CD8-positive, alpha-beta memory T cell (primary cell): ENCODE data around the gene SZT2. TPM values are rescaled to one million over a fixed set of nuclear protein-coding genes. Genes with fewer than 3 reads are reported as not detected.
A peak's percentile ranks its signal among the peaks of the same experiment; 100 is the strongest.
"Not testable (repeated sequence)": the region's sequence is repeated elsewhere in the genome, so short reads cannot be mapped to it uniquely, and the experiment has no call there.

Experiments
- CTCF ChIA-PET: fragments of 350-600 bp; sonication (Branson Sonifier 250); formaldehyde crosslinking; loops from one replicate; lab custom pipeline; 2021; ENCODE audit warnings: antibody characterized with exemption; lab: Charles Lee
- POLR2A ChIA-PET: fragments of 350-600 bp; sonication (Branson Sonifier 250); formaldehyde crosslinking; loops from one replicate; lab custom pipeline; 2021; ENCODE audit warnings: antibody characterized with exemption; lab: Charles Lee
- DNase-seq, 5 donors: peaks; one replicate each; pipeline versions ENCODE4 v3.0.0 to v3.0.0-alpha.2; 2020 to 2022; ENCODE audit warnings: mixed read lengths in 1 of 5
- H3K27ac ChIP-seq: one replicate; pipeline ENCODE4 v1.7.0; 2013; ENCODE audit warnings: low read depth, mild to moderate bottlenecking, low read length, moderate library complexity
- H3K27me3 ChIP-seq: 2 replicates; pipeline ENCODE4 v1.7.0; 2013; ENCODE audit warnings: low read length, mild to moderate bottlenecking; ENCODE audit not compliant: insufficient read depth, poor library complexity, severe bottlenecking
- H3K36me3 ChIP-seq: 2 replicates; pipeline ENCODE4 v1.7.0; 2013; ENCODE audit warnings: mild to moderate bottlenecking, low read length, moderate library complexity; ENCODE audit not compliant: insufficient read depth
- H3K4me1 ChIP-seq: 2 replicates; pipeline ENCODE4 v1.7.0; 2013; ENCODE audit warnings: mild to moderate bottlenecking, low read length, moderate library complexity; ENCODE audit not compliant: insufficient read depth
- H3K4me3 ChIP-seq: 2 replicates; pipeline ENCODE4 v1.7.0; 2013; ENCODE audit warnings: mild to moderate bottlenecking, low read length
- H3K9me3 ChIP-seq: 2 replicates; pipeline ENCODE4 v1.7.0; 2013; ENCODE audit warnings: mild to moderate bottlenecking, low read length
- H3K27ac Mint-ChIP-seq, 8 donors: one replicate each; pipeline ENCODE4 v1.8.0; 2020 to 2021; ENCODE audit warnings: mixed read lengths in 8 of 8, mild to moderate bottlenecking in 6 of 8, inconsistent platforms in 3 of 8, moderate library complexity in 3 of 8
- H3K27me3 Mint-ChIP-seq, 2 donors: one replicate each; pipeline ENCODE4 v1.8.0; 2020 to 2021; ENCODE audit warnings: mixed read lengths in 2 of 2, mild to moderate bottlenecking in 1 of 2, moderate library complexity in 1 of 2
- H3K36me3 Mint-ChIP-seq, 3 donors: one replicate each; pipeline ENCODE4 v1.8.0; 2020 to 2021; ENCODE audit warnings: mixed read lengths in 3 of 3, inconsistent platforms in 1 of 3, mild to moderate bottlenecking in 1 of 3
- H3K4me1 Mint-ChIP-seq, 3 donors: one replicate each; pipeline ENCODE4 v1.8.0; 2020 to 2021; ENCODE audit warnings: mixed read lengths in 3 of 3, inconsistent platforms in 1 of 3, mild to moderate bottlenecking in 1 of 3
- H3K4me3 Mint-ChIP-seq, 7 donors: one replicate each; pipeline ENCODE4 v1.8.0; 2020 to 2021; ENCODE audit warnings: mixed read lengths in 7 of 7, mild to moderate bottlenecking in 6 of 7, moderate library complexity in 4 of 7, inconsistent platforms in 2 of 7
- H3K9me3 Mint-ChIP-seq, 5 donors: one replicate each; pipeline ENCODE4 v1.8.0; 2020 to 2022; ENCODE audit warnings: mixed read lengths in 5 of 5, mild to moderate bottlenecking in 3 of 5, moderate library complexity in 2 of 5, inconsistent platforms in 1 of 5
- polyA plus RNA-seq: library from polyadenylated mRNA; unstranded; fragments of 300-500 nt; fragmentation: Illumina TruSeq; gene quantifications from one replicate; pipeline ENCODE4 v1.2.3, GENCODE V29; 2021
- total RNA-seq, 2 experiments: library from RNA; stranded (reverse); gene quantifications; one replicate each; pipeline ENCODE4 v1.2.3, GENCODE V29; 2021

Gene SZT2
- total and polyA plus RNA-seq, 3 experiments from 2014 or later = 7.2 to 35.1 (median 34.4) TPM

GRCh38 chr1:43484367-43484766 is 94.7 kb downstream of the SZT2 start:
- no peak overlapping the region for H3K4me3 Mint-ChIP-seq
- Histone ChIP-seq H3K36me3 (no peaks in the 10 kb centered on the region), H3K9me3 (no peaks in the 10 kb centered on the region), H3K27ac (no peak overlapping the region), H3K27me3 (no peaks in the 10 kb centered on the region), H3K4me3 (no peak overlapping the region), H3K4me1 (no peaks in the 10 kb centered on the region)
- H3K9me3 Mint-ChIP-seq = peaks cover 18 to 22% (median 19%) of the 10 kb centered on the region in 5 donors
- H3K27me3 Mint-ChIP-seq = peaks cover 10% of the 10 kb centered on the region in 2 donors
- ChIA-PET POLR2A (no interaction called here), CTCF (no interaction called here)
- no peak overlapping the region for H3K27ac Mint-ChIP-seq
- no peak for DNase-seq
- peaks cover 0 to 13% (median 4%) of the 10 kb centered on the region in 3 donors for H3K36me3 Mint-ChIP-seq
- peaks cover 2 to 7% (median 5%) of the 10 kb centered on the region in 3 donors for H3K4me1 Mint-ChIP-seq

DNA sequence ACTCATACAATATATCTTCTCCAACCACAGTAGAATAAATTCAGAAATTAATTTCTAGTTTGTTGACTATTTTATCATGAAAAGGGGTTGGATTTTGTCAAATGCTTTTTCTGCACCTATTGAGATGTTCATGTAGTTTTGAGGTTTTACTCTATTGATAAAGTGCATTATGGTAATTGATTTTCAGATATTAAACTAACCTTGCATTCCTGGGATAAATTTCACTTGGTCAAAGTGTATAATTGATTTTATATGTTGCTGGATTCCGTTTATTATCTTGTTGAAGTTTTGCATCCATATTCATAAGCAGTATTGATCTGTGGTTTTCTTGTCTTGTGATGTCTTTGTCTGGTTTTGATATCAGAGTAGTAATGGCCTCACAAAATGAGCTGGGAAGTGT is 98.5 kb downstream of the SZT2 start:
- ChIA-PET POLR2A (no interaction called here), CTCF (no interaction called here)
- no peak overlapping the region for H3K4me3 Mint-ChIP-seq
- H3K27ac Mint-ChIP-seq = no peak overlapping the region
- H3K36me3 Mint-ChIP-seq = peaks cover 2 to 32% (median 6%) of the 10 kb centered on the region in 3 donors
- H3K27me3 Mint-ChIP-seq = peaks cover 11% of the 10 kb centered on the region in 2 donors
- Histone ChIP-seq H3K4me1 (no peaks in the 10 kb centered on the region), H3K27ac (no peak overlapping the region), H3K36me3 (no peaks in the 10 kb centered on the region), H3K9me3 (no peaks in the 10 kb centered on the region), H3K27me3 (no peaks in the 10 kb centered on the region), H3K4me3 (no peak overlapping the region)
- H3K4me1 Mint-ChIP-seq = no peaks in the 10 kb centered on the region
- peaks cover 33 to 49% (median 39%) of the 10 kb centered on the region in 5 donors for H3K9me3 Mint-ChIP-seq
- no peak for DNase-seq

- Mint-ChIP-seq H3K9me3 (peaks cover 33 to 49% (median 39%) of the 10 kb centered on the region in 5 donors), H3K4me3 (no peak overlapping the region), H3K36me3 (peaks cover 2 to 31% (median 6%) of the 10 kb centered on the region in 3 donors), H3K4me1 (no peaks in the 10 kb centered on the region), H3K27me3 (peaks cover 17 to 19% of the 10 kb centered on the region in 2 donors), H3K27ac (no peak overlapping the region)
- no peak for DNase-seq
- ChIA-PET POLR2A (interaction anchor here (0.6 kb wide), 1 partner anchor 36 kb away, joined by 5 read pairs; no protein-coding TSS in a partner anchor), CTCF (no interaction called here)
- no peaks in the 10 kb centered on the region for H3K4me1 ChIP-seq
- no peak overlapping the region for H3K27ac ChIP-seq
- H3K4me3 ChIP-seq = no peak overlapping the region
- H3K27me3 ChIP-seq = no peaks in the 10 kb centered on the region
- H3K9me3 ChIP-seq = no peaks in the 10 kb centered on the region
- H3K36me3 ChIP-seq = no peaks in the 10 kb centered on the region
These were observed 101.4 kb downstream of the SZT2 start for GRCh38 chr1:43491061-43491460.

DNA sequence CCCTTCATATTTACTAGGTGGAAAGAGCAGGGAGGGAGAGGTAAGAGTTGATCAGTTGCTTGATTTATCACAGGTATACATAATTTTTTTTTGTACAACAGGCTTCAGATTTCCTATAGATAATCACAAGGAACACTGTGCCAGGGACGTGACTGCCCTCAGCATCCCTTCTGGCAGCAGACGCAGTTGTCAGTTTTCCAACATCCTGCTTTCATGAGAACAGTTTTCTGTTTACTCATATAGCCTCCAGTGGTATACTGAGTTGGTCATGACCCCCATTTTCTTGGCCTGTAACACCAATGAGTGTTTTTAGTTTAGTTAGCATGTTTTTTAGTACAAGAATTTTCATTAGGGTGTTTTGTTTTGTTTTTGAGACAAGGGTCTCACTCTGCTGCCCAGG is 103.1 kb downstream of the SZT2 start:
- Histone ChIP-seq H3K36me3 (no peaks in the 10 kb centered on the region), H3K4me1 (no peaks in the 10 kb centered on the region), H3K4me3 (no peak overlapping the region), H3K9me3 (no peaks in the 10 kb centered on the region), H3K27ac (no peak overlapping the region), H3K27me3 (no peaks in the 10 kb centered on the region)
- H3K27me3 Mint-ChIP-seq = peaks cover 17 to 29% of the 10 kb centered on the region in 2 donors
- POLR2A ChIA-PET = no interaction called here
- no peaks in the 10 kb centered on the region for H3K4me1 Mint-ChIP-seq
- peaks cover 27 to 41% (median 32%) of the 10 kb centered on the region in 5 donors for H3K9me3 Mint-ChIP-seq
- no peak for DNase-seq
- no peak overlapping the region for H3K27ac Mint-ChIP-seq
- no peak overlapping the region for H3K4me3 Mint-ChIP-seq
- CTCF ChIA-PET = no interaction called here
- H3K36me3 Mint-ChIP-seq = peaks cover 2 to 24% (median 6%) of the 10 kb centered on the region in 3 donors

DNA sequence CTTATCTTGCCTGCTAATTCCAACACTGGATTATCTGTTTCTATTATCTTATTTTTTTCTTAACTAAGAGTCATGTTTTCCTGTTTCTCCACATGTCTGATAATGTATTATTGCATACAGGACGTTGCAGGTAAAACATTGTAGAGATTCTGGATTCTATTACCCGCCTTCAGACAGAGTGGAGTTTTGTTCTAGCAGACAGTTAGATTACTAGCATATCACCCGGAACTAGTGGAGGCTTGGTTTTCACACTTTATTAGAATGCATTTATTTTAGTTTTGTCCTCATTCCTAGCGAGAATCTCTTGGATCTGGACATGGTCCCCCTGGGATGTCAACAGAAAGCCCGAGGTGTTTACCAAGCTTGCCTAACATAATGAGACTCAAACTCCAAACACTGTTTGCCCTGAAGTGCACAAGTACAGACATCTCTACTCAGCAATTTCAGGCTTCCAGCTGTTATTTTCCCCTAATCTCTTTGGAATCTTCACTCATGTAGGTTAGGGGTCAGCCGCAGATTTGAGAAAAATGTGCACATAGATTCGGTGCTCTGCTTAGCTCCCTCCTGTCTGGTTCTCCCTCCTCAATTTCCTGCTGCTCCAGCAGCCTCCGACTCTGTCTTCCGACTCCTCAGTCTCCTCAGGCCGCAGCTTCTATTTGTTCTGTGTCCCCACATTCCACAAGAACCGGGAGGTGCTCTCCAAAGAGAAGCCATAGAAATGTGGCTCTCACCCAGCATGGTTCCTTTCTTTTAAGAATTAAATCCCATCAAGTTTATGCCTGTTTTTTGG is 104.2 kb downstream of the SZT2 start:
- no peaks in the 10 kb centered on the region for H3K36me3 ChIP-seq
- H3K27ac ChIP-seq = no peak overlapping the region
- Mint-ChIP-seq H3K9me3 (peaks cover 21 to 32% (median 24%) of the 10 kb centered on the region in 5 donors), H3K36me3 (peaks cover 2 to 18% (median 3%) of the 10 kb centered on the region in 3 donors), H3K27me3 (peaks cover 15 to 33% of the 10 kb centered on the region in 2 donors), H3K4me1 (no peaks in the 10 kb centered on the region), H3K27ac (no peak overlapping the region), H3K4me3 (peak overlapping the region in 1 of 7 donors; percentile 2)
- H3K27me3 ChIP-seq = no peaks in the 10 kb centered on the region
- no peaks in the 10 kb centered on the region for H3K4me1 ChIP-seq
- H3K9me3 ChIP-seq = no peaks in the 10 kb centered on the region
- ChIA-PET CTCF (no interaction called here), POLR2A (no interaction called here)
- H3K4me3 ChIP-seq = no peak overlapping the region
- DNase-seq = no peak

- DNase-seq = no peak
- CTCF ChIA-PET = no interaction called here
- Mint-ChIP-seq H3K9me3 (peaks cover 9 to 19% (median 12%) of the 10 kb centered on the region in 5 donors), H3K4me1 (no peaks in the 10 kb centered on the region), H3K36me3 (peaks cover 0 to 14% (median 0%) of the 10 kb centered on the region in 3 donors), H3K27me3 (peaks cover 13 to 38% of the 10 kb centered on the region in 2 donors), H3K4me3 (no peak overlapping the region), H3K27ac (no peak overlapping the region)
- POLR2A ChIA-PET = no interaction called here
- H3K4me3 ChIP-seq = no peak overlapping the region
- H3K9me3 ChIP-seq = no peaks in the 10 kb centered on the region
- no peaks in the 10 kb centered on the region for H3K4me1 ChIP-seq
- H3K36me3 ChIP-seq = no peaks in the 10 kb centered on the region
- no peak overlapping the region for H3K27ac ChIP-seq
- H3K27me3 ChIP-seq = no peaks in the 10 kb centered on the region
These were observed 105.5 kb downstream of the SZT2 start for GRCh38 chr1:43495204-43495603.

DNA sequence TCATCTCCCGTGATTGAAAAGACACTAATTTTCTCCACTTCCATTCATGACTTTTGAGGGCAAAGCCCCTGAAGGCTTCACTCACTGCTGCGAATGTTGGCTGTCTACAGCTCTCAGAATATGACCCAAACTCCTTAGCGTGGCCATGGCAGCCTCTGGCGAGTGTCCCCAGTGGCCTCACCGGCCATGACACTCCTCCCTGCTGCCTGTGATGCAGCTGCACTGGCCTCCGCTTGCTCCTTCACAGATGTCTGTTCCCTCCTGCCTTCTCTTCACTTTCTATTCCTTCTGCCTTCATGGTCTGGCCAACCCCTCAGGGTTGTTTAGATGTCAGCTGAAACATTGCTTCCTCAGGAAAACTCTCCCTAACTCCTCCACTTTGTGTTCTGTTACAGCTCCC is 110.2 kb downstream of the SZT2 start:
- no peak overlapping the region for H3K4me3 ChIP-seq
- H3K27me3 ChIP-seq = no peaks in the 10 kb centered on the region
- CTCF ChIA-PET = no interaction called here
- Mint-ChIP-seq H3K36me3 (no peaks in the 10 kb centered on the region), H3K4me1 (no peaks in the 10 kb centered on the region), H3K9me3 (no peaks in the 10 kb centered on the region), H3K4me3 (no peak overlapping the region), H3K27me3 (peaks cover 12 to 46% of the 10 kb centered on the region in 2 donors), H3K27ac (no peak overlapping the region)
- no peak for DNase-seq
- H3K4me1 ChIP-seq = no peaks in the 10 kb centered on the region
- H3K27ac ChIP-seq = no peak overlapping the region
- no peaks in the 10 kb centered on the region for H3K36me3 ChIP-seq
- no peaks in the 10 kb centered on the region for H3K9me3 ChIP-seq
- POLR2A ChIA-PET = no interaction called here

DNA sequence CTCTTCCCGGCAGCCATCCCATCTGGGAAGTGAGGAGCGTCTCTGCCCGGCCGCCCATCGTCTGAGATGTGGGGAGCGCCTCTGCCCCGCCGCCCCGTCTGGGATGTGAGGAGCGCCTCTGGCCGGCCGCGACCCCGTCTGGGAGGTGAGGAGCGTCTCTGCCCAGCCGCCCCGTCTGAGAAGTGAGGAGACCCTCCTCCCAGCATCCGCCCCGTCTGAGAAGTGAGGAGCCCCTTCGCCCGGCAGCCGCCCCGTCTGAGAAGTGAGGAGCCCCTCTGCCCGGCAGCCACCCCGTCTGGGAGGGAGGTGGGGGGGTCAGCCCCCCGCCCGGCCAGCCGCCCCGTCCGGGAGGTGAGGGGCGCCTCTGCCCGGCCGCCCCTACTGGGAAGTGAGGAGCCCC is 112.1 kb downstream of the SZT2 start:
- H3K4me1 Mint-ChIP-seq, H3K27ac ChIP-seq, H3K9me3 Mint-ChIP-seq, DNase-seq, CTCF ChIA-PET, H3K27me3 ChIP-seq, H3K9me3 ChIP-seq, POLR2A ChIA-PET, H3K36me3 ChIP-seq, H3K4me3 ChIP-seq, H3K27ac Mint-ChIP-seq, H3K36me3 Mint-ChIP-seq, H3K4me1 ChIP-seq, H3K4me3 Mint-ChIP-seq: not testable (repeated sequence)
- peaks cover 15 to 43% of the 10 kb centered on the region in 2 donors for H3K27me3 Mint-ChIP-seq
